ENCODE results near the gene PHIP.

PHIP gene

GRCh38 chr6:79028641-79029314, 49.3 kb downstream of the PHIP start:
- no peak for DNase-seq
- intact Hi-C loops (cut with DNase I) = no loop called here

GRCh38 chr6:79011940-79012339, 66.1 kb downstream of the PHIP start:
- intact Hi-C loops (cut with DNase I) = no loop called here
- DNase-seq = no peak

- no peak for DNase-seq
- intact Hi-C loops (cut with DNase I) = no loop called here
Observed at GRCh38 chr6:79010422-79010821, 67.6 kb downstream of the PHIP start.

- intact Hi-C loops (cut with DNase I) = no loop called here
- DNase-seq = no peak
Observed at GRCh38 chr6:79009819-79010218, 68.2 kb downstream of the PHIP start.

GRCh38 chr6:79005497-79005896, 72.6 kb downstream of the PHIP start:
- no peak for DNase-seq
- intact Hi-C loops (cut with DNase I) = no loop called here

GRCh38 chr6:79005024-79005423, 73.0 kb downstream of the PHIP start:
- intact Hi-C loops (cut with DNase I) = no loop called here
- no peak for DNase-seq

- intact Hi-C loops (cut with DNase I) = no loop called here
- no peak for DNase-seq
Observed at GRCh38 chr6:79004239-79004638, 73.8 kb downstream of the PHIP start.

- intact Hi-C loops (cut with DNase I) = no loop called here
- no peak for DNase-seq
Observed at GRCh38 chr6:79001415-79001814, 76.6 kb downstream of the PHIP start.

GRCh38 chr6:78999737-79000136, 78.3 kb downstream of the PHIP start:
- no peak for DNase-seq
- intact Hi-C loops (cut with DNase I) = no loop called here

- intact Hi-C loops (cut with DNase I) = no loop called here
- DNase-seq = no peak
Observed at GRCh38 chr6:78995946-78996345, 82.1 kb downstream of the PHIP start.

- intact Hi-C loops (cut with DNase I) = no loop called here
Observed at GRCh38 chr6:78995346-78995745, 82.7 kb downstream of the PHIP start.

GRCh38 chr6:78993955-78994354, 84.1 kb downstream of the PHIP start:
- DNase-seq = no peak
- intact Hi-C loops (cut with DNase I) = no loop called here

More at GRCh38 chr6:78995346-78995745, 82.7 kb downstream of the PHIP start:
- DNase-seq = no peak

- intact Hi-C loops (cut with DNase I) = no loop called here
- peak in 3 of 10 donors; percentile 2 to 69 (median 19) for DNase-seq
Observed at GRCh38 chr6:78989191-78989590, 88.9 kb downstream of the PHIP start.

- no peak for DNase-seq
- intact Hi-C loops (cut with DNase I) = no loop called here
Observed at GRCh38 chr6:78986161-78986560, 91.9 kb downstream of the PHIP start.

- intact Hi-C loops (cut with DNase I) = no loop called here
- no peak for DNase-seq
Observed at GRCh38 chr6:78984225-78984950, 93.7 kb downstream of the PHIP start.

- DNase-seq = no peak
- intact Hi-C loops (cut with DNase I) = no loop called here
Observed at GRCh38 chr6:78967191-78967590, 110.9 kb downstream of the PHIP start.

- intact Hi-C loops (cut with DNase I) = no loop called here
Observed at GRCh38 chr6:78966542-78966941, 111.5 kb downstream of the PHIP start.

GRCh38 chr6:78962448-78962847, 115.6 kb downstream of the PHIP start:
- DNase-seq = no peak
- intact Hi-C loops (cut with DNase I) = no loop called here

More at GRCh38 chr6:78966542-78966941, 111.5 kb downstream of the PHIP start:
- no peak for DNase-seq

- no peak for DNase-seq
- intact Hi-C loops (cut with DNase I) = no loop called here
Observed at GRCh38 chr6:78954740-78955139, 123.3 kb downstream of the PHIP start.

GRCh38 chr6:78953798-78954197, 124.3 kb downstream of the PHIP start:
- no peak for DNase-seq
- intact Hi-C loops (cut with DNase I) = no loop called here

- DNase-seq = no peak
- intact Hi-C loops (cut with DNase I) = no loop called here
Observed at GRCh38 chr6:78952362-78952761, 125.7 kb downstream of the PHIP start.

GRCh38 chr6:78948785-78949184, 129.3 kb downstream of the PHIP start:
- intact Hi-C loops (cut with DNase I) = no loop called here
- no peak for DNase-seq
